HEK293 (cell line): ENCODE measurements around the gene AIFM1.

Experiments
- EGR2 ChIP-seq: fragments of 450-650 bp; formaldehyde crosslinking; IDR thresholded peaks from 2 replicates; pipeline ENCODE4 v1.5.1; 2016; ENCODE audit warnings: low read depth, missing biosample characterization, missing genetic modification characterization
- GLIS2 ChIP-seq: fragments of 450-650 bp; formaldehyde crosslinking; IDR thresholded peaks from 2 replicates; pipeline ENCODE4 v1.5.1; 2016; ENCODE audit warnings: missing biosample characterization, missing genetic modification characterization
- KLF10 ChIP-seq: fragments of 450-650 bp; IDR thresholded peaks from 2 replicates; pipeline ENCODE4 v1.5.1; 2018; ENCODE audit warnings: missing biosample characterization, mild to moderate bottlenecking, missing genetic modification characterization
- KLF16 ChIP-seq: fragments of 450-650 bp; formaldehyde crosslinking; IDR thresholded peaks from 2 replicates; pipeline ENCODE4 v1.5.1; 2017; ENCODE audit warnings: missing biosample characterization, missing genetic modification characterization
- SP2 ChIP-seq: fragments of 450-650 bp; formaldehyde crosslinking; IDR thresholded peaks from 2 replicates; pipeline ENCODE4 v1.5.1; 2016; ENCODE audit warnings: missing biosample characterization, missing genetic modification characterization
- WT1 ChIP-seq: fragments of 450-650 bp; formaldehyde crosslinking; IDR thresholded peaks from 2 replicates; pipeline ENCODE4 v1.5.1; 2016; ENCODE audit warnings: missing biosample characterization, missing genetic modification characterization
- ZBTB48 ChIP-seq: fragments of 450-650 bp; formaldehyde crosslinking; IDR thresholded peaks from 2 replicates; pipeline ENCODE4 v1.5.1; 2016; ENCODE audit warnings: missing biosample characterization, missing genetic modification characterization
- ZIC2 ChIP-seq: fragments of 450-650 bp; formaldehyde crosslinking; IDR thresholded peaks from 2 replicates; pipeline ENCODE4 v1.5.1; 2016; ENCODE audit warnings: missing biosample characterization, missing genetic modification characterization
- ZNF169 ChIP-seq: fragments of 450-650 bp; formaldehyde crosslinking; IDR thresholded peaks from 2 replicates; pipeline ENCODE4 v1.5.1; 2016; ENCODE audit warnings: missing biosample characterization, missing genetic modification characterization
- ZNF341 ChIP-seq: fragments of 450-650 bp; formaldehyde crosslinking; IDR thresholded peaks from 2 replicates; pipeline ENCODE4; 2016; ENCODE audit warnings: low read depth, missing biosample characterization, missing genetic modification characterization
- ZNF366 ChIP-seq: fragments of 450-650 bp; formaldehyde crosslinking; conservative IDR thresholded peaks from 2 replicates; pipeline ENCODE4 v1.5.1; 2016; ENCODE audit warnings: missing biosample characterization, missing genetic modification characterization
- ZNF391 ChIP-seq: fragments of 450-650 bp; formaldehyde crosslinking; IDR thresholded peaks from 2 replicates; pipeline ENCODE4 v1.5.1; 2016; ENCODE audit warnings: low read depth, missing biosample characterization, missing genetic modification characterization, borderline replicate concordance
- ZNF404 ChIP-seq: fragments of 450-650 bp; formaldehyde crosslinking; IDR thresholded peaks from 2 replicates; pipeline ENCODE4 v1.5.1; 2017; ENCODE audit warnings: missing biosample characterization, missing genetic modification characterization
- TF ChIP-seq, protein P1 (sequence below): fragments of 450-650 bp; formaldehyde crosslinking; IDR thresholded peaks from 2 replicates; pipeline ENCODE4 v1.5.1; 2016; ENCODE audit warnings: missing biosample characterization, missing genetic modification characterization
- TF ChIP-seq, protein P2 (sequence below): fragments of 450-650 bp; formaldehyde crosslinking; optimal IDR thresholded peaks from 2 replicates; pipeline ENCODE3; 2016; ENCODE audit warnings: missing biosample characterization, mild to moderate bottlenecking, missing genetic modification characterization
- TF ChIP-seq, protein P3 (sequence below): fragments of 450-650 bp; formaldehyde crosslinking; IDR thresholded peaks from 2 replicates; pipeline ENCODE4 v1.5.1; 2017; ENCODE audit warnings: missing biosample characterization, missing genetic modification characterization
- TF ChIP-seq, protein P4 (sequence below): fragments of 450-650 bp; formaldehyde crosslinking; IDR thresholded peaks from 2 replicates; pipeline ENCODE4 v1.5.1; 2016; ENCODE audit warnings: missing biosample characterization, missing genetic modification characterization
- TF ChIP-seq, protein P5 (sequence below): fragments of 450-650 bp; formaldehyde crosslinking; IDR thresholded peaks from 2 replicates; pipeline ENCODE4 v1.5.1; 2016; ENCODE audit warnings: missing biosample characterization, missing genetic modification characterization
- TF ChIP-seq, protein P6 (sequence below): fragments of 450-650 bp; formaldehyde crosslinking; IDR thresholded peaks from 2 replicates; pipeline ENCODE4 v1.5.1; 2016; ENCODE audit warnings: missing biosample characterization, missing genetic modification characterization
- TF ChIP-seq, protein P7 (sequence below): fragments of 450-650 bp; formaldehyde crosslinking; IDR thresholded peaks from 2 replicates; pipeline ENCODE4 v1.5.1; 2016; ENCODE audit warnings: missing biosample characterization, missing genetic modification characterization
- TF ChIP-seq, protein P8 (sequence below): fragments of 450-650 bp; formaldehyde crosslinking; IDR thresholded peaks from 2 replicates; pipeline ENCODE4 v1.5.1; 2017; ENCODE audit warnings: missing biosample characterization, missing genetic modification characterization

Gene AIFM1

DNA sequence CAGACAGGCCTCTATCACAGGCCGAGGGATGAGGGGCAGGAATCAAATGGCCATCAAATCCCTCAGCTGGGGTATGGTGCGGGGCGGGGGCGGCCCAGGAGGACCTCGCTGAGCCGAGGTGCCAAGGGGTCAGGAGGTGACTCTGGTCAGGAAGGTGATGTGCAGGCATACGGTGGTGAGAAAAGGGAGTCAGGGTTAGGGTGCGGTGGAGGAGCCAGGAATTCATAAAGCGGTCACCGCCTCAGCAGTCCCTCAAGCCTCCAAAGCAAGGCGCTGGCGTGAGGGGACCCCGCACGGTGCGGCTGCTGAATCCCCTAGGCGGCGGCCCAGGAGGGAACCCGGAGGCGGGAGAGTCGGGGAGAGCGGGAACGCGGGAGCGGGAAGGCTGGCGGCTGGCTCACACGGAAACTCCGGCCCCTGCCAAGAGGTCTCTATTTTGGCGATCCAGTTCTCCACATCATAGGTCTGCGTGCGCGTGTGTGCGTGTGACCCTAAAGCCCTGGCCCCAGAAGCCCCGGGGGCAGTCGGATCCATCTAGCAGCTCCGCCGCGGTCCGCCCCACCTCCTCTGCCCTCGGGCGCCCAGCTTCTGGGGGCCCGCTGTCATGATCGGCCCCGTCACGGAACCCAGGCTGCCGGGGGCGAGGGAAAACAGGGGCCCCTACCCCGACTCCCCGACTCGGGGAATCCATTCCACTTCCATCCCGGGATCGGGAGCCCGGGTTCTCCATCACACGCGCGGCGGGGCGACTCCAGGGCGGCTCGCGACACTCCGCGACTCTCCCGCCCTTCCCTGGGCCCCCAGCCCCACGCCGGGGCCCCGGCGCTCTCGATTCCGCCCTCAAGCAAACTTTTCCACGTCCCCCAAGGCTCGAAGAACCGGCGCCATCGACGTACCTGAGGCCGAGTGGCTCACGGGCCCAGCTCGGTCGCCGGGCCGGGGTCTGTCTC lies 55.9 kb downstream of the AIFM1 start (continued):
- TF ChIP-seq, protein P1, sequence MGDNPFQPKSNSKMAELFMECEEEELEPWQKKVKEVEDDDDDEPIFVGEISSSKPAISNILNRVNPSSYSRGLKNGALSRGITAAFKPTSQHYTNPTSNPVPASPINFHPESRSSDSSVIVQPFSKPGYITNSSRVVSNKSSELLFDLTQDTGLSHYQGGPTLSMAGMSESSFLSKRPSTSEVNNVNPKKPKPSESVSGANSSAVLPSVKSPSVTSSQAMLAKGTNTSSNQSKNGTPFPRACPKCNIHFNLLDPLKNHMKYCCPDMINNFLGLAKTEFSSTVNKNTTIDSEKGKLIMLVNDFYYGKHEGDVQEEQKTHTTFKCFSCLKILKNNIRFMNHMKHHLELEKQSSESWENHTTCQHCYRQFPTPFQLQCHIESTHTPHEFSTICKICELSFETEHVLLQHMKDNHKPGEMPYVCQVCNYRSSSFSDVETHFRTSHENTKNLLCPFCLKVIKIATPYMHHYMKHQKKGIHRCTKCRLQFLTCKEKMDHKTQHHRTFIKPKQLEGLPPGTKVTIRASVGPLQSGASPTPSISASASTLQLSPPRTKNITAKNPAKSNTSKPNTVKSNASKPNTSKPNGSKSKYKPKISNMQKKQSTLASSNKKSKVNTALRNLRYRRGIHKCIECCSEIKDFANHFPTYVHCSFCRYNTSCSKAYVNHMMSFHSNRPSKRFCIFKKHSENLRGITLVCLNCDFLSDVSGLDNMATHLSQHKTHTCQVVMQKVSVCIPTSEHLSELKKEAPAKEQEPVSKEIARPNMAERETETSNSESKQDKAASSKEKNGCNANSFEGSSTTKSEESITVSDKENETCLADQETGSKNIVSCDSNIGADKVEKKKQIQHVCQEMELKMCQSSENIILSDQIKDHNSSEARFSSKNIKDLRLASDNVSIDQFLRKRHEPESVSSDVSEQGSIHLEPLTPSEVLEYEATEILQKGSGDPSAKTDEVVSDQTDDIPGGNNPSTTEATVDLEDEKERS (tag by site-specific recombination), result no peak
- TF ChIP-seq ZNF169 (tag by site-specific recombination) (no peak), ZNF341 (0 out of 2 replicates have a peak, but pooled peaks have one; percentile 9), KLF10 (0 out of 2 replicates have a peak, but pooled peaks have one; percentile 18), ZBTB48 (tag by site-specific recombination) (0 out of 2 replicates have a peak, but pooled peaks have one; percentile 23), GLIS2 (tag by site-specific recombination) (peak; percentile 49), KLF16 (tag by site-specific recombination) (peak; percentile 16; the same call in 1 of the 2 replicates), ZNF404 (no peak), ZNF391 (tag by site-specific recombination) (no peak), EGR2 (tag by site-specific recombination) (peak; percentile 42; the same call in 1 of the 2 replicates), SP2 (tag by site-specific recombination) (peak; percentile 19; the same call in 1 of the 2 replicates), ZNF366 (tag by site-specific recombination) (0 out of 2 replicates have a peak, but pooled peaks have one; percentile 11), WT1 (tag by site-specific recombination) (0 out of 2 replicates have a peak, but pooled peaks have one; percentile 4), ZIC2 (tag by site-specific recombination) (peak; percentile 11)
- TF ChIP-seq, protein P2, sequence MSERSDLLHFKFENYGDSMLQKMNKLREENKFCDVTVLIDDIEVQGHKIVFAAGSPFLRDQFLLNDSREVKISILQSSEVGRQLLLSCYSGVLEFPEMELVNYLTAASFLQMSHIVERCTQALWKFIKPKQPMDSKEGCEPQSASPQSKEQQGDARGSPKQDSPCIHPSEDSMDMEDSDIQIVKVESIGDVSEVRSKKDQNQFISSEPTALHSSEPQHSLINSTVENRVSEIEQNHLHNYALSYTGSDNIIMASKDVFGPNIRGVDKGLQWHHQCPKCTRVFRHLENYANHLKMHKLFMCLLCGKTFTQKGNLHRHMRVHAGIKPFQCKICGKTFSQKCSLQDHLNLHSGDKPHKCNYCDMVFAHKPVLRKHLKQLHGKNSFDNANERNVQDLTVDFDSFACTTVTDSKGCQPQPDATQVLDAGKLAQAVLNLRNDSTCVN, result peak; percentile 81
- TF ChIP-seq, protein P3, sequence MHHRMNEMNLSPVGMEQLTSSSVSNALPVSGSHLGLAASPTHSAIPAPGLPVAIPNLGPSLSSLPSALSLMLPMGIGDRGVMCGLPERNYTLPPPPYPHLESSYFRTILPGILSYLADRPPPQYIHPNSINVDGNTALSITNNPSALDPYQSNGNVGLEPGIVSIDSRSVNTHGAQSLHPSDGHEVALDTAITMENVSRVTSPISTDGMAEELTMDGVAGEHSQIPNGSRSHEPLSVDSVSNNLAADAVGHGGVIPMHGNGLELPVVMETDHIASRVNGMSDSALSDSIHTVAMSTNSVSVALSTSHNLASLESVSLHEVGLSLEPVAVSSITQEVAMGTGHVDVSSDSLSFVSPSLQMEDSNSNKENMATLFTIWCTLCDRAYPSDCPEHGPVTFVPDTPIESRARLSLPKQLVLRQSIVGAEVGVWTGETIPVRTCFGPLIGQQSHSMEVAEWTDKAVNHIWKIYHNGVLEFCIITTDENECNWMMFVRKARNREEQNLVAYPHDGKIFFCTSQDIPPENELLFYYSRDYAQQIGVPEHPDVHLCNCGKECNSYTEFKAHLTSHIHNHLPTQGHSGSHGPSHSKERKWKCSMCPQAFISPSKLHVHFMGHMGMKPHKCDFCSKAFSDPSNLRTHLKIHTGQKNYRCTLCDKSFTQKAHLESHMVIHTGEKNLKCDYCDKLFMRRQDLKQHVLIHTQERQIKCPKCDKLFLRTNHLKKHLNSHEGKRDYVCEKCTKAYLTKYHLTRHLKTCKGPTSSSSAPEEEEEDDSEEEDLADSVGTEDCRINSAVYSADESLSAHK (tag by site-specific recombination), result no peak
- TF ChIP-seq, protein P4, sequence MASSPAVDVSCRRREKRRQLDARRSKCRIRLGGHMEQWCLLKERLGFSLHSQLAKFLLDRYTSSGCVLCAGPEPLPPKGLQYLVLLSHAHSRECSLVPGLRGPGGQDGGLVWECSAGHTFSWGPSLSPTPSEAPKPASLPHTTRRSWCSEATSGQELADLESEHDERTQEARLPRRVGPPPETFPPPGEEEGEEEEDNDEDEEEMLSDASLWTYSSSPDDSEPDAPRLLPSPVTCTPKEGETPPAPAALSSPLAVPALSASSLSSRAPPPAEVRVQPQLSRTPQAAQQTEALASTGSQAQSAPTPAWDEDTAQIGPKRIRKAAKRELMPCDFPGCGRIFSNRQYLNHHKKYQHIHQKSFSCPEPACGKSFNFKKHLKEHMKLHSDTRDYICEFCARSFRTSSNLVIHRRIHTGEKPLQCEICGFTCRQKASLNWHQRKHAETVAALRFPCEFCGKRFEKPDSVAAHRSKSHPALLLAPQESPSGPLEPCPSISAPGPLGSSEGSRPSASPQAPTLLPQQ, result peak; percentile 80; the same call in 1 of the 2 replicates
- TF ChIP-seq, protein P5, sequence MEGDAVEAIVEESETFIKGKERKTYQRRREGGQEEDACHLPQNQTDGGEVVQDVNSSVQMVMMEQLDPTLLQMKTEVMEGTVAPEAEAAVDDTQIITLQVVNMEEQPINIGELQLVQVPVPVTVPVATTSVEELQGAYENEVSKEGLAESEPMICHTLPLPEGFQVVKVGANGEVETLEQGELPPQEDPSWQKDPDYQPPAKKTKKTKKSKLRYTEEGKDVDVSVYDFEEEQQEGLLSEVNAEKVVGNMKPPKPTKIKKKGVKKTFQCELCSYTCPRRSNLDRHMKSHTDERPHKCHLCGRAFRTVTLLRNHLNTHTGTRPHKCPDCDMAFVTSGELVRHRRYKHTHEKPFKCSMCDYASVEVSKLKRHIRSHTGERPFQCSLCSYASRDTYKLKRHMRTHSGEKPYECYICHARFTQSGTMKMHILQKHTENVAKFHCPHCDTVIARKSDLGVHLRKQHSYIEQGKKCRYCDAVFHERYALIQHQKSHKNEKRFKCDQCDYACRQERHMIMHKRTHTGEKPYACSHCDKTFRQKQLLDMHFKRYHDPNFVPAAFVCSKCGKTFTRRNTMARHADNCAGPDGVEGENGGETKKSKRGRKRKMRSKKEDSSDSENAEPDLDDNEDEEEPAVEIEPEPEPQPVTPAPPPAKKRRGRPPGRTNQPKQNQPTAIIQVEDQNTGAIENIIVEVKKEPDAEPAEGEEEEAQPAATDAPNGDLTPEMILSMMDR (tag by site-specific recombination), result 0 out of 2 replicates have a peak, but pooled peaks have one; percentile 26
- TF ChIP-seq, protein P6, sequence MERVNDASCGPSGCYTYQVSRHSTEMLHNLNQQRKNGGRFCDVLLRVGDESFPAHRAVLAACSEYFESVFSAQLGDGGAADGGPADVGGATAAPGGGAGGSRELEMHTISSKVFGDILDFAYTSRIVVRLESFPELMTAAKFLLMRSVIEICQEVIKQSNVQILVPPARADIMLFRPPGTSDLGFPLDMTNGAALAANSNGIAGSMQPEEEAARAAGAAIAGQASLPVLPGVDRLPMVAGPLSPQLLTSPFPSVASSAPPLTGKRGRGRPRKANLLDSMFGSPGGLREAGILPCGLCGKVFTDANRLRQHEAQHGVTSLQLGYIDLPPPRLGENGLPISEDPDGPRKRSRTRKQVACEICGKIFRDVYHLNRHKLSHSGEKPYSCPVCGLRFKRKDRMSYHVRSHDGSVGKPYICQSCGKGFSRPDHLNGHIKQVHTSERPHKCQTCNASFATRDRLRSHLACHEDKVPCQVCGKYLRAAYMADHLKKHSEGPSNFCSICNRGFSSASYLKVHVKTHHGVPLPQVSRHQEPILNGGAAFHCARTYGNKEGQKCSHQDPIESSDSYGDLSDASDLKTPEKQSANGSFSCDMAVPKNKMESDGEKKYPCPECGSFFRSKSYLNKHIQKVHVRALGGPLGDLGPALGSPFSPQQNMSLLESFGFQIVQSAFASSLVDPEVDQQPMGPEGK (tag by site-specific recombination), result peak; percentile 70
- TF ChIP-seq, protein P7, sequence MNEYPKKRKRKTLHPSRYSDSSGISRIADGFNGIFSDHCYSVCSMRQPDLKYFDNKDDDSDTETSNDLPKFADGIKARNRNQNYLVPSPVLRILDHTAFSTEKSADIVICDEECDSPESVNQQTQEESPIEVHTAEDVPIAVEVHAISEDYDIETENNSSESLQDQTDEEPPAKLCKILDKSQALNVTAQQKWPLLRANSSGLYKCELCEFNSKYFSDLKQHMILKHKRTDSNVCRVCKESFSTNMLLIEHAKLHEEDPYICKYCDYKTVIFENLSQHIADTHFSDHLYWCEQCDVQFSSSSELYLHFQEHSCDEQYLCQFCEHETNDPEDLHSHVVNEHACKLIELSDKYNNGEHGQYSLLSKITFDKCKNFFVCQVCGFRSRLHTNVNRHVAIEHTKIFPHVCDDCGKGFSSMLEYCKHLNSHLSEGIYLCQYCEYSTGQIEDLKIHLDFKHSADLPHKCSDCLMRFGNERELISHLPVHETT, result no peak
- TF ChIP-seq, protein P8, sequence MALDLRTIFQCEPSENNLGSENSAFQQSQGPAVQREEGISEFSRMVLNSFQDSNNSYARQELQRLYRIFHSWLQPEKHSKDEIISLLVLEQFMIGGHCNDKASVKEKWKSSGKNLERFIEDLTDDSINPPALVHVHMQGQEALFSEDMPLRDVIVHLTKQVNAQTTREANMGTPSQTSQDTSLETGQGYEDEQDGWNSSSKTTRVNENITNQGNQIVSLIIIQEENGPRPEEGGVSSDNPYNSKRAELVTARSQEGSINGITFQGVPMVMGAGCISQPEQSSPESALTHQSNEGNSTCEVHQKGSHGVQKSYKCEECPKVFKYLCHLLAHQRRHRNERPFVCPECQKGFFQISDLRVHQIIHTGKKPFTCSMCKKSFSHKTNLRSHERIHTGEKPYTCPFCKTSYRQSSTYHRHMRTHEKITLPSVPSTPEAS (tag by site-specific recombination), result peak; percentile 74
- TF ChIP-seq, all 188 proteins: peak for 25
